ENCODE results near the gene CFL1.
"Not testable (repeated sequence)": the region's sequence is repeated elsewhere in the genome, so short reads cannot be mapped to it uniquely, and the experiment has no call there.

The CFL1 gene

DNA sequence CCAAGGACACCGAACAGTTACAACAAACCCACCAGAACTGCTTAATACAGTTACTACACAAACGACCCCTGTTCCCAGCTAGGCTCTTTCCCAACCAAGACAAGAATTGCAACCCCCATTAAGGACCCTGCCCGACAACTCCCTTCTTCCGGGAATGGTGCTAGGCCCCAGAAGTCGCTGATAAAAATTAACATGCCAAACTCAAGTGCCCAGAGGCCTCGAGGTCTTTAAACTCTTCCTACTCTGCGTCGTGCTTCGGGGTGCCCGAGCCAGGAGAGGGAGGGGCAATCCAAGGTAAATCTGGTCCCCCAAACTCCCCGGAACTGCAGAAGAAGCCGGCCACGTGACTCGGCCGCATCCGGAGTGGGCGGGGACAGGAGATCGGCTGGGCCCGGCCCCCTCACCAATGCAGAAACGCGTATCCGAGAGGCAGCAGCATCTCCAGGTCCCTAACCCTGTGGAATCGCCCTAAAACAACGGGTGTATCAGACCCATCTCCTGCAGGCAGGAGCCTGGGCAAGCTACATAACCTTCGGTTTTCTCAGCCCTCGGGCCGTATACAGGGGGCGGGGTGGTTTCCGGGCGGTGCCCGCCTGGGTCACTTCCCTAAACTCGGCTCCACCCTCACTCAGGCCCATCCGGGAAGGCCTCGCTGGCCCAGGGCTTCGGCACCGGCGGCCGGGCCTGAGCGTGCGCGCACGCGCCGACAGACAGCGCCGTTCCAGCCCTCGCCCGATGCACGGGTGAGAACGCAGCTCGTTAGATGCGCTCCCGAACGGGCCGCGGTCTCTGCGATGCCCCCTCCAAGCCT lies 1.1 kb downstream of the CFL1 start:
- peak; percentile 66 to 90 (median 77) for DNase-seq

DNA sequence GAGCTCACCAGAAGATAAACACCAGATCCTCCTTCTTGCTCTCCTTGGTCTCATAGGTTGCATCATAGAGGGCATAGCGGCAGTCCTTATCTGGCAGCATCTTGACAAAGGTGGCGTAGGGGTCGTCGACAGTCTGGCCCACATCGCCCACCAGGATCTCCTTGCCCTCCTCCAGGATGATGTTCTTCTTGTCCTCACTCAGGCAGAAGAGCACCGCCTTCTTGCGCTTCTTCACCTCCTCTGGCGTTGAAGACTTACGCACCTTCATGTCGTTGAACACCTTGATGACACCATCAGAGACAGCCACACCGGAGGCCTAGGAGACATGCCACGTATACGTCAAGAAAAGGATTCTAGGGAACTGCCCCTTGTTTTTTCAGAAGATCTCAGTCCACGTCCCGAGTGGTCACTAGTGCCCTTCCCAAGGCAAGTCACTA lies 2.0 kb downstream of the CFL1 start:
- DNase-seq: no peak

DNA sequence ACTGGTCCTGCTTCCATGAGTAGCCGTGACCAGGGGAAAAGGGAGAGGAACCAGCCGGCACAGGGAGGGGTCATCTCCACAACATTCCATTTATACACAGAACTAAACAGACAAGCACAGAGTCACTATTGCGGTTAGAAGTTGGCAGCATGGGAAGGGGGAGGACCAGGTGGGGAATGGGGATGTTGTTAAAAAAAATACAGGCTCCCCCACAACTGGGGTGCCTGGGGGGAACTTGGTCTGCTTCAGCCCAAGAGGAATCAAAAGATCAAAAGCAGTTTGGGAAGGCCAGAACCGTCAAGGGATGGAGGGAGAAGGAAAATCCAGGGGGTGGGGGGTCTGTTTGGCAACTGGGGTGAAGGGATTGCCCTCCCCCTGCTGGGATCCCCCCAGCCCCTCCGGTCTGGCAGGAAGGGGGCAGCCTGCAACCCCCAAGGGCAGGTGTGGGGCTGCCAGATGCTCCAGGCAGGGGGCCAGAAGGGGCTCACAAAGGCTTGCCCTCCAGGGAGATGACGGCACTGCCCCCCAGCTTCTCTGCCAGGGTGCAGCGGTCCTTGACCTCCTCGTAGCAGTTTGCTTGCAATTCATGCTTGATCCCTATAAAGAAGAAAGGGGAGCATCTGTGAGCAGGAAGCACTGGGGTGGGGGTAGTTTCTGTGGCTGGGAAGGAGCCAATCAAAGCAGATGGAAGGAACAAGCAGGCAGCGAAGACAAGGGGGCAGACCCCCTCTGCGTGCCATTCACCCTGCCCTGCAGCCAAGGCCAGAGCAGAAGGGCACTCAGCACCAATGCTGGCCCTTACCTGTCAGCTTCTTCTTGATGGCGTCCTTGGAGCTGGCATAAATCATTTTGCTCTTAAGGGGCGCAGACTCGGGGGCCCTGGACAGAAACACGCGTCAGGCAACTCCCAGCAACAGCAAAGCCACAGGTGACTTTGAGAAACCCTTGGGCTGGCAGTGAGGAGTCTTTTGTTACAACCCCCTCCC lies 2.8 kb downstream of the CFL1 start:
- no peak for DNase-seq

DNA sequence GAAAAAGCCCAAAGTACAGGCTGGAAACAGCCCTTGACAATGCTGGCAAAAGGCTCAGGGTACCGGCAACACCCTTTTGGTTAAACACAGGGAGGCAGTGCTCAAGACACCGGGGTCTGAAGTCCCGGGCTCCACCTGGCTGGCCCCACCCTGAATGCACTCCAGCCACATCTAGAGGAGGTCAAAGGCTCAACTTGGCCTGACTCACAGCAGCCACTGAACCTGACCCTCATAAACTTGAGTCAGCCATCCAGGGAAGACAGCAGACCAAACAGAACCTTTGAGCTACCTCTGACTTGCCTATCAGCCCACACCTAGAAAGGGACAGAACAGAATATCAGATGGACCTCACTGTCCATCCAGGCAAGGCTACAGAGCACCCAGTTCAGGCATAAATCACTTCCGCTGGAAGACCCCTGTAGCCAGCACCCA lies 3.8 kb downstream of the CFL1 start:
- DNase-seq: no peak

DNA sequence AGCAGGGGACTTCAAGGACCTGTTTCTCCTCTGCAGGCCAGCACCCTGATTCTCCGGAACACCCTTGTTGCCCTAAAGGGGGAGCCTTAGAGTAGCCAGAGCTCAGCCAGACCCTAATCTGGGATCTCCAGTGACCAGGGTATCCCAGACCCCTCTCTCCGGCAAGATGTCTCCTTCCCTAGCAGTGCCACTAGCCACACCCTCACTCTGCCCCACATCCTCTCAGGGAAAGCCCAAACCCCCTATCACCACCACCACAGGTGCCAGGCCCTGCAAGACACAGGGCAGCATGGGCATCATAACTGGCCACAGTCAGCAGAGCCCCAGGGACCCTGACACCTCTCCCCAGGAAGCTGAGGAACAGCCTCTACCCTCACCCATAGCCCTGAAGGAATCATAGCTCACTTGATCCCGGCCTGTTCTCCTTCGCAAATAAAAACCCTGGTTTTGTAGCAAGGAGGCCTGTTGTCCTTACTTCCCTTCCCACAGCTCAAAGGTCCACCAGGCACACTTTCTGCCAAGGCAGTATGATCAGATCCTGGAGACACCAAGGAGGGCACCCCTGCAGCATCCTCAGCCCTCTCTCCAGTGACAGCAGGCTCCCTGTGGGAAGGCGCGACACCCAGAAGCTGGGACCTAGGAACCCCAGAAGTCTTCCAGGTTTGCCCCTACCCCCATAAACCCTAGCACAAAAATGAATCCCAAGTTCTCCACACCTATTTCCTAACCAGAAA lies 4.6 kb downstream of the CFL1 start:
- no peak for DNase-seq

DNA sequence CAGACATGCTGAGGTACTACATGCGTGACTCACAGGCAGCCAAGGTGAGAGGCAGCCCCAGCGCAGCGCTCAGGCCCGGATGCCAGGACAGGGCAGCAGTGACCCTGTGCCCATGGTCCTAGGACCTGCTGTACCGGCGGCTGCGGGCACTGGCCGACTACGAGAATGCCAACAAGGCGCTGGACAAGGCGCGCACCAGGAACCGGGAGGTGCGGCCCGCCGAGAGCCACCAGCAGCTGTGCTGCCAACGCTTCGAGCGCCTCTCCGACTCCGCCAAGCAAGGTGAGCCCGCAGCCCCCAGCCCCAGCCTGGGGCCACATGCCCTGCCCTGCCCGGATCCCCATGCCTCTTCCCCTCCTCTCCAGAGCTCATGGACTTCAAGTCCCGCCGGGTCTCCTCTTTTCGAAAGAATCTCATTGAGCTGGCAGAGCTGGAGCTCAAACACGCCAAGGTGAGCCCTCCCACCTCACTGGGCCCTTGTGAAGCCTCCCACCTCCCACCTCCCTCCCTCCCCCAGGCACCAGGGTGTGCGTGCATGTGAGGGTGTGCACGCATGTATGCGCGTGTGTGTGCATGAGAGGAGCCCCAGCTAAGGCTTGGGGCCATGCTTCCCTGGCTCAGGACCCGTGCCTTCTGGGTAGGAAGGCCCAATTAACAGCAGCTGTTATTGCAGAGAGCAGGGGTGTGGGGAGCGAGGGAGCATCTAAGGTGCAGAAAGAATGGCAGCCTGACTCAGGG lies 5.3 kb downstream of the CFL1 start:
- DNase-seq: no peak

DNA sequence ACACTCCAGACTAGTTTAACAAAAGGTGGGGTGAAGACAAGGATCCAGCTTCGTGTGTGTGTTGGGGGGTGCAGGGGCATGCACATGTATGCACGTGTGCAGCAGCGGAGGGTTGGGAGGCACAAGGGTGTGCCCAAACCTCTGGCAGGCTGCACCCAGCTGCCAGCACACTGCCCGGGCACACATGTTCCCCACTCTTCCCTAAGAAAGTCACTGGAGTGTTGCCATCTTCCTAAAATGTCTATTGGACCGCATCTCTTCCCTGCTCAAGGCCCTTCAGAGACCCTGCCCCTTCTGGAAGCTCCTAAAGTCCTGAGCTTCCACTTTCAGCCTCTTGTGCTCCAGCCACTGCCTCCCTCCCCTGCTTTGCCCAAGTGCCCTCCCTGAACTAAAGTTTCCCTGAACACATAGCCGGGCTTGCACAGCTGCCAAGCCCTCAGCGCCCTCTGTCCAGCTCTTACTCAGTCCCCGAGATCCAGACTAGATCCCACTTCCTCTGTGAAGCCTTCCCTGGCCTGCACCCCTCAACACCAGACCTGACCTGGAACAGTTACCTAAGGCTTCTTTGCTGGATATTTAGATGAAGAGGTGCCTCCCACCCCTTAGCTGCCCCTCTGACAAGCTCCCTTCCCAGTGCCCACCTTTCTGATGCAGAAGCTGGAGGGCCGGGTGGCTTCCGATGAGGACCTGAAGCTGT lies 6.0 kb downstream of the CFL1 start:
- no peak for DNase-seq

DNA sequence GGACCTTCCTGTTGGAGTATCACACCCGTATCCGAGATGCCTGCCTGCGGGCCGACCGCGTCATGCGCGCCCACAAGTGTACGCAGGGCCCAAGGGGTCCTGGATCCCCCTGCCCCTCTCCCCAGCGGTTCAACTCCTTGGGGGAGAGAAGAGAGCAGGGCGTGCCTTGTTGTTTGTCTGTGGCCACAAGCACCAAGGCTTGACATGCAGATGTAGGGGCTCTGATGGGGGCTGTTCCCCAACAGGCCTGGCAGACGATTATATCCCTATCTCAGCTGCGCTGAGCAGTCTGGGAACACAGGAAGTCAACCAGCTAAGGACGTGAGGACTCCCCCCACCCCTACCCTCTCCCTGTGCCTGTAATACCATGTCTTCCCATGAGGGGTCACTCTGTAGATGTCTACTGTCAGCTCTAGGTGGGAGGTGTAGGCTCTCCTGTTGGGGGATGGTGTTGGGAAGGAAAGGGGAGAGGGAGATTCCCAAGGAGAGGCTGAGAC lies 6.8 kb downstream of the CFL1 start:
- DNase-seq: no peak

DNA sequence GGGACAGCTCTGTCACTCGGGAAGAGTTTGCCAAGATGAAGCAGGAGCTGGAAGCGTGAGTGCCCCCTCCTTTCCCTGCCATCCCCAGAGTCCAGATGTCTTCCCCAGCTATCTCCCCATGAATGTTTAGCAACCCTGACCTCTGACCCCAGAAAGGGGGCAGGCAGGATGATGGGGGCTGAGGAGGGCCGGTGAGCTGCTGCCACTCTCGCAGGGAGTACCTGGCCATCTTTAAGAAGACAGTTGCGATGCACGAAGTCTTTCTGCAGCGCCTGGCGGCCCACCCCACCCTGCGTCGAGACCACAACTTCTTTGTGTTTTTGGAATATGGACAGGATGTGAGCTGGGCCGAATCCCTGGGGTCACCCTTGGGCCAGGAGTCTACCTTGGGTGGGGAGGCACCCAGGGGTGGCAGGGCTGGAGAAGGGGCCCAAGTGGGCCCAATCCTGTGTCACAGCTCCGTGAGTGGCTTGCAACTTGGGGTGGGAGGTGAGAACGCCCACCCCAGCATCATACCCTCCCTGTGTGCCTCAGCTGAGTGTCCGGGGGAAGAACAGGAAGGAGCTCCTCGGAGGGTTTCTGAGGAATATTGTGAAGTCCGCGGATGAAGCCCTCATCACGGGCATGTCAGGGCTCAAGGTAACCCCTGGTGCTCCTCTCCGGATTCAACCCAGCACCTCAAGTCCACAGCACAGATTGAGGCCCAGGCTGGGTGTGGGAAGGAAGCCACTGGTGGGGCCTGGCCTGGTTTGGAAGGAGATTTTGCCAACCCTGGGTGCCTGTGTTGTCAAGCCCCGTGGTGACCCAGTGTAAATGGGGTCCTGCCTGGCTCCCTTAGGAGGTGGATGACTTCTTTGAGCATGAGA lies 7.5 kb downstream of the CFL1 start:
- DNase-seq: no peak

DNA sequence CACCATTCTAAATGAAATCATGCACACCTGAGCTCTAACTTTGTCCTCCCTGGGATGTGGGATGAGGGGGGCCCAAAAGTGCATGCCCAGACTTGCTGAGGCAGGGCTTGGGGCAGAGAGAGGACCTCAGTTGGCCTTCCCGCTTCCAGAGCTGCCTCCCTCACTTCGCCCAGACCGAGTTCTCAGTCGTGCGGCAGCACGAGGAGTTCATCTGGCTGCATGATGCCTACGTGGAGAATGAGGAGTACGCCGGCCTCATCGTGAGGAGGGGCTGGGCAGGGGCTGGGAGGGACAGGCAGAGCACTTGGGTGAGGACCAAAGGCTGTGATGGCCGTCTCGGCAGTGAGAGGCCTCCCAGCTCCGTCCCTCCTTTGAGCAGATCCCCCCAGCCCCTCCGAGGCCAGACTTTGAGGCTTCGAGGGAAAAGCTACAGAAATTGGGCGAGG lies 8.2 kb downstream of the CFL1 start:
- no peak for DNase-seq

DNA sequence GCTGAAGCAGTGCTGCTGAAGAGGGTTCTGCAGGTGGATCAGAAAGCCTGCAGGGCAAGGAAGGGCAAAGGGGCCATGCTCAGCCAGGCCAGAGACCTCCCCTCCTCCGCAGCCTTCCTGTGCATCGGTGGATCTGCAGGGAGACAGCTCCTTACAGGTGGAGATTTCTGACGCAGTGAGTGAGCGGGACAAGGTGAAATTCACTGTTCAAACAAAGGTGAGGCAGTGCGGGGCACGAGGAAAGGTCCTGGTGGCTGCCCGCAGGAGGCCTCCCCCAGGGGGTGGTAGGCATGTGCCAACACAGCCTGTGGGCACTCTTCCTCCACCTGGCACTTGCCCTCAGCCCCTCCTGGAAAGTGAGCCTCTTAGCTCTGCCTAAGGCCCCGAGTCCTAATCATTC lies 8.6 kb downstream of the CFL1 start:
- DNase-seq: no peak

DNA sequence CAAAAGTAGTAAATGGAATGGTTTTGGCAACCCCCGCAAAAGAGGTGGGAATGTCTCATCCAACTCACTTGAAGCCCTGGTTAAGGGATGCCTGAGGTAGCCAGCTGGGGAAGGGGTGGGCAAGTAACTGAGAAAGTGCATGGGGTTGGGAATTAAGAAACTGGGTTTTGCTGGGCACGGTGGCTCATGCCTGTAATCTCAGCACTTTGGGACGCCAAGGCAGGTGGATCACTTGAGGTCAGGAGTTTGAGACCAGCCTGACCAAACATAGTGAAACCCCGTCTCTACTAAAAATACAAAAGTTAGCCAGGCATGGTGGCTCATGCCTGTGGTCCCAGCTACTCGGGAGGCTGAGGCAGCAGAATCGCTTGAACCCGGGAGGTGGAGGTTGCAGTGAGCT lies 9.3 kb downstream of the CFL1 start:
- DNase-seq: not testable (repeated sequence)

DNA sequence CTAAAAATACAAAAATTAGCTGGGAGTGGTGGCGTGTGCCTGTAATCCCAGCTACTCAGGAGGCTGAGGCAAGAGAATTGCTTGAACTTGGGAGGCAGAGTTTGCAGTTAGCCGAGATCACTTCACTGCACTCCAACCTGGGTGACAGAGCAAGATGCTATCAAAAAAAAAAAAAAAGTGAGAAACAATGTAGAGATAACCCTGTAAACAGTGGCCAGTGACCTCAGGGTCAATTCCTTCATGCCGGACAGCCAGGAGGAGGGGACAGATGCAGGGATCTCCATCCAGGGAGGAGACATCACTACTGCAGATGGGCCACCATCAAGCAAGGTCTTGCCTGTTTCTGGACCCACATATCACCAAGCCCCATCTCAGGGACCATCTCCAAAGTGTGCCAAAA lies 10.2 kb downstream of the CFL1 start:
- no peak for DNase-seq

DNA sequence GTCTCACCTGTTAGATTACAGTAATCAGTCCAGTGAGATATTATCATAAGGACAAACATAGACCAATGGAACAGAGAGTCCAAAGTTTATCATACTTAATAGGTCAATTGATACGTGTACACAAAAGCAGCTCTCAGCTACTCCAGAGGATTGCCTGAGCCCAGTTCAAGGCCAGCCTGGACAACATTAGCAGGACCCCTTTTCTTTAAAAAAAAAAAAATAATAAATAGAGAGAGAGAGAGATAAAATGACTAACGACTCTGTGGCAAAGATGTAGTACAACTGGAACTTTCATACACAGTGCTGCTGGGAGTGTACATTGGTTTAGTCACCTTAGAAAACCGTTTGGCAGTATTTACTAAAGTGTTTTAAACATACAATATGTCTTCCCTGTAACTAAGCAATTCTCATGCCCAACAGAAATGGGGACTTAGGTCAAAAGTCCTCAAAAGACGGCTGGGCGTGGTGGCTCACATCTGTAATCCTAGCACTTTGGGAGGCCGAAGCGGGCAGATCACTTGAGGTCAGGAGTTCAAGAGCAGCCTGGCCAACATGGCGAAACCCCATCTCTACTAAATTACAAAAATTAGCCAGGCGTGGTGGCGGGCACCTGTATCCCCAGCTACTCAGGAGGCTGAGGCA lies 13.6 kb downstream of the CFL1 start:
- DNase-seq: no peak

DNA sequence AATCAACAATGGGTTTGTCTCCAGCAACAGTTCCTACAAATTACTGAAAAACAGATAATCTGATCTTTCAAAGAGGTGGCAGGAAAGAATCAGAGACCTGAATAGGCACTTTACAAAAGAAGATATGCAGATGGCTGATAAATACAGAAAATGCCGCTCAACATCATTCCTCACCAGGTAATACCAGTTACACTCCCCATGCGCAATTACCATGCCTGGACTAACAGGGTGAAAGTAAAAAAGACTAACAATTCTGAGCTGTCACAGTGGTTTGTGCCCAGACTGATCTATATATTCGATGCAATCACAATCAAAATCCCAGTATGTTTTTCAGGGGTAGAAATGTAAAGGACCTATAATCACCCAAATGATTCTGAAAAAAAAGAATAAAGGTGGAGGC lies 14.2 kb downstream of the CFL1 start:
- DNase-seq: no peak

DNA sequence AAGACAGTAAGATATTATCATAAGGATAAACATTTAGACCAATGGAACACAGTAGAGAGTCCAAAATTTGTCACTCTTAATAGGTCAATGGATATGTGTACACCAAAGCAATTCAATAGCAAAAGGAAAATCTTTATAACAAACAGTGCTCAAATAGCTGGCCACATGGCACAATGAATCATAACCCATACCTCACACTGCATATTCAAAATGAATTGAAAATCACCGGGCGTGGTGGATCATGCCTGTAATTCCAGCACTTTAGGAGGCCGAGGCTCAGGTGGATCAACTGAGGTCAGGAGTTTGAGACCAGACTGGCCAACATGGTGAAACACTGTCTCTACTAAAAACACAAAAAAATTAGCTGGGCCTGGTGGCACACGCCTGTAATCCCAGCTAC lies 15.8 kb downstream of the CFL1 start:
- DNase-seq: no peak

DNA sequence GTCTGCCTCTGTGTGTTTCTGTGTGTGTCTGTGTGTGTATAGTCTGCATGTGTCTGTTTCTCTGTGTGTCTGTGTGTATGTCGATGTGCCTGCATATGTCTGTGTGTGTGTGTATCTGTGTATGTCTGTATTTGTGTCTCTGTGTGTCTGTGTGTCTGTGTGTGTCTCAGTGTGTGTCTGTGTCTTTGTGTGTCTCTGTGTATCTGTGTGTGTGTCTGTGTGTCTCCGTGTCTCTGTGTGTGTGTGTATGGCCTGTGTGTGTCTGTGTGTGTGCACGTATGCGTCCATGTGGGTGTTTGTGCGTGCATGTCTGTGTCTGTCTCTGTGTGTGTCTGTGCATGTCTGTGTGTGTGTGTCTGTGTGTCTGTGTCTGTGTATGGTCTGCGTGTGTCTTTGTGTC lies 23.8 kb downstream of the CFL1 start:
- no peak for DNase-seq

DNA sequence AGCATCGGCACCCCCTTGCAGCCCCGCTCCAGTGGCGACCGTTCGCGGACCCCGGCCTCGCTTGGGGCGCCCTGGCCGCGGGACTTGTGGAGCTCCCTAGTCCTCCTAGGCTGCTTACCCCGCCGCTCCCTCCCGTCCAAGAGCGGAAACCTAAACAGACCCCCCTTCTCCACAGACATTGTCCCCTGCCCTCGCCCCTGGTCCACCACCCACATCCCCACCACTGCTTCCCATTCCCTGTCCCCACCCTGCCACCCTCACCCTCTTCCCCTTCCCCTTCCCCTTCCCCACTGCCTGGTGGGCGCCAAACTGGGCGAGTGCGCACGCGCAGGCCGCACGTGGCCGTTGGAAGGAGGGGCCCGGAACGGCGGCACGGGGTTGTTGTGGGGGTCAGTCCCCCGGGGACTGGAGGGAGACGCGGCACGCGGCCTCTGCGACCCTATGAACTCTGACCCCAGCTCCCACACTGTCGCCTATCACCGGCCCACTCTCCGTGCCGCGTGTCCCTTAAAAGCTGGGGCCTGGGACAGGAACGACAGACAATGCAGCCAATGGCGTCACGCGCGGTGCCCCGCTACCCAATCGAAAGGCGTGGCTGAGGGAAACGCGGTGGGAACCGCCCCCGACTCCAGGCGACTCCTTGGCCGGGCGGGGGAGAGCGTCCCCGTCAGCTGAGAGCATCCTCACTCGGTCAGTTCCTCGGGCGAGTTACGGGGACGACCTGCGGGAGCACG lies 24.5 kb downstream of the CFL1 start, which contains the start of gene SNX32:
TSS of gene SNX32 (plus strand) at position 667 of the 734 bp plus-strand sequence. CDS start 103 bp downstream, outside the sequence.
- DNase-seq: peak; percentile 83 to 95 (median 91)

DNA sequence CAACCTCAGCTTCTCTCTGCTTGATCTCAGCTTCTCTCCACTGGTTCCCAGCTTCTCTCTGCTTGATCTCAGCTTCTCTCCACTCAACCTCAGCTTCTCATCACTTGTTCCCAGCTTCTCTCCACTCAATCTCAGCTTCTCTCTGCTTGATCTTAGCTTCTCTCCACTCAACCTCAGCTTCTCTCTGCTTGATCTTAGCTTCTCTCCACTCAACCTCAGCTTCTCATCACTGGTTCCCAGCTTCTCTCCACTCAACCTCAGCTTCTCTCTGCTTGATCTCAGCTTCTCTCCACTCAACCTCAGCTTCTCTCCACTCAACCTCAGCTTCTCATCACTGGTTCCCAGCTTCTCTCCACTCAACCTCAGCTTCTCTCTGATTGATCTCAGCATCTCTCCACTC lies 25.7 kb downstream of the CFL1 start:
- DNase-seq: not testable (repeated sequence)
